Measurements from ENCODE around the gene OTULIN.

OTULIN gene

GRCh38 chr5:14722923-14723322 lies 58.4 kb downstream of the OTULIN start:
- no peak for DNase-seq

GRCh38 chr5:14723701-14724132 lies 59.2 kb downstream of the OTULIN start:
- DNase-seq = no peak

GRCh38 chr5:14724633-14725032 lies 60.1 kb downstream of the OTULIN start:
- DNase-seq = no peak

GRCh38 chr5:14726066-14726838 lies 61.7 kb downstream of the OTULIN start:
- no peak for DNase-seq

- peak; percentile 91 to 95 for DNase-seq
These were observed 62.9 kb downstream of the OTULIN start for GRCh38 chr5:14727428-14727865.

- DNase-seq = no peak
These were observed 63.5 kb downstream of the OTULIN start for GRCh38 chr5:14727928-14728458.

GRCh38 chr5:14728459-14728938 lies 64.0 kb downstream of the OTULIN start:
- no peak for DNase-seq

GRCh38 chr5:14729448-14730385 lies 65.2 kb downstream of the OTULIN start:
- DNase-seq = no peak

GRCh38 chr5:14730466-14730865 lies 65.9 kb downstream of the OTULIN start:
- no peak for DNase-seq

- no peak for DNase-seq
These were observed 66.4 kb downstream of the OTULIN start for GRCh38 chr5:14730881-14731280.

- peak; percentile 25 to 59 for DNase-seq
These were observed 68.5 kb downstream of the OTULIN start for GRCh38 chr5:14732991-14733390.

GRCh38 chr5:14733661-14734060 lies 69.1 kb downstream of the OTULIN start:
- no peak for DNase-seq

GRCh38 chr5:14734396-14734795 lies 69.9 kb downstream of the OTULIN start:
- no peak for DNase-seq

GRCh38 chr5:14735944-14736343 lies 71.4 kb downstream of the OTULIN start:
- peak in 1 of 2 experiments; percentile 63 for DNase-seq

GRCh38 chr5:14737291-14737690 lies 72.8 kb downstream of the OTULIN start:
- DNase-seq = no peak

GRCh38 chr5:14738050-14738449 lies 73.5 kb downstream of the OTULIN start:
- no peak for DNase-seq

- no peak for DNase-seq
These were observed 75.0 kb downstream of the OTULIN start for GRCh38 chr5:14739538-14739937.

GRCh38 chr5:14739981-14740380 lies 75.5 kb downstream of the OTULIN start:
- DNase-seq = no peak

- DNase-seq = no peak
These were observed 76.6 kb downstream of the OTULIN start for GRCh38 chr5:14741131-14741530.

GRCh38 chr5:14741801-14742440 lies 77.4 kb downstream of the OTULIN start:
- DNase-seq = no peak

- no peak for DNase-seq
These were observed 78.0 kb downstream of the OTULIN start for GRCh38 chr5:14742498-14742897.

GRCh38 chr5:14743601-14744295 lies 79.2 kb downstream of the OTULIN start:
- DNase-seq = no peak

Measured in NCI-H446 (cell line).